AG08396 (cell line): ENCODE measurements around the gene CXCR4.
"Not testable (repeated sequence)": the region's sequence is repeated elsewhere in the genome, so short reads cannot be mapped to it uniquely, and the experiment has no call there.

ENCODE experiments used
- DNase-seq: peaks from one replicate; pipeline ENCODE4 v3.0.0; 2012; ENCODE audit warnings: low spot score, mixed read lengths

Gene CXCR4

DNA sequence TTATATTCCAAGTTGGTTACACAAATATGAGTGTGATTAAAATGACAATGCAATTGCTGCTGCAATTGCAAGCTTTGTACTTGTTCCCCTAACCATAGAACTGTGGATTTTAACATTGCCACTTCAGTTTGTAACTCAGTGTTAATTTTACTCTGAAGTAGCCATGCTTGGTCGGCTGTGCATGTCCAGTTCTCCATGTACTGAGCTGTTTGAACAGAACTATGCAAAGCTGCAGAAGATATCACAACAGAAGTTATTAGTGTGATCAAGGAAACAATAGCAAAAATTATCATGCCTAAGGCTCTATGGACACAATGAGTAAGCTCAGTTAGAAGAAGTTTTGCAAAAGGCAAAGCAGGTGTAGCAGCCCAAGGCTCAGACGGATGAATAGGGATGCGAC, 45.3 kb downstream of the CXCR4 start:
- DNase-seq, result no peak

DNA sequence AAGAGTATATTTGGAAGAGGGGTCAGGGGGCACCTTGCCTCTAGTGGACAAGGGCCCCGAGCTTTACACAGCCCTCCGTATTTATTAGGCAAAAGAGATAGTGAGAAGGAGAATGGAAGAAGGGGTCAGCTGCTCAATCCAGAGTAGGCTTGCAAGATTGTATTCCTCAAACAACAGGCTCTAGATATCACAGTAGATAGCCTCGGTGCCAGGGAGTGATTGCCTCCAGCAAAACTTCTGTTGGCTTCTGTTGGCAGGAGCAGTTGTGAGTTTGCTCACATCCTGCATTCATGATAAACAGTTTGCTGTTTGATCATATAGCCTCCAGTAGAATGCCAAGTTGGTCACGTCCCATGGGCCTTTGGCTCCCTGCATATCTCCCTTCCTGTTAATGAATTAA, 46.1 kb downstream of the CXCR4 start:
- DNase-seq, result not testable (repeated sequence)

DNA sequence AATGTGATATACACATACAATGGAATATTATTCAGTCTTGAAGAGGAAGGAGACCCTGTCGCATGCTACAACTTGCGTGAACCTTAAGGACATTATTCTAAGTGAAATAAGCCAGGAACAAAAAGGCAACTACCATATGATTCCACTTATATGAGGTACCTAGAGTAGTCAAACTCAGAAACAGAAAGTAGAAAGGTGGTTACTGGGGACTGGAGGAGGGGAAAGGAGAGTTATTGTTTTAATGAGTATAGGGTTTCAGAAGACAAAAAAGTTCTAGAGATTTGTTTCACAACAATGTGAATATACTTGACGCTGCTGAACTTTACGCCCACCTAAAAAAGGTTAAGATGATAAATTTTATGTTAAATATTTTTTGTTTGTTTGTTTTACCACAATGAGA, 47.0 kb downstream of the CXCR4 start:
- no peak for DNase-seq

DNA sequence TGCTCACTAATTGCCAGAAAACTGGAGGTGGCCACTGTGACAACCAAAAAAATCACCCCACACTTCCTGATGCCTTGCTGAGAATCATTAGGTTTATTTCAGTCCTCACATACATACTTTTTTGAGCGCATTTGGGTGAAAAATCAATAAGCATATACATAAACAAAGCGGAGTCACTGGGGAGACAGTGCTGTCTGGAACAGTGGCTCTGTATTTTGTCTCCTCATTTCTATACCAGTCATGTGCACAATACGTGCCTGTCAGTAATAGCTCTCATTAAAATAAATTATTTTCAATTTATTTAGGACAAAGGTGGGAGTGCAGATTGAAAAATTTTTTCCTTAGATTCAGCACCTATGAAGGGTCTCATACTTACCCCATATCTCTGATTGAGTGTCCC, 48.2 kb downstream of the CXCR4 start:
- no peak for DNase-seq

DNA sequence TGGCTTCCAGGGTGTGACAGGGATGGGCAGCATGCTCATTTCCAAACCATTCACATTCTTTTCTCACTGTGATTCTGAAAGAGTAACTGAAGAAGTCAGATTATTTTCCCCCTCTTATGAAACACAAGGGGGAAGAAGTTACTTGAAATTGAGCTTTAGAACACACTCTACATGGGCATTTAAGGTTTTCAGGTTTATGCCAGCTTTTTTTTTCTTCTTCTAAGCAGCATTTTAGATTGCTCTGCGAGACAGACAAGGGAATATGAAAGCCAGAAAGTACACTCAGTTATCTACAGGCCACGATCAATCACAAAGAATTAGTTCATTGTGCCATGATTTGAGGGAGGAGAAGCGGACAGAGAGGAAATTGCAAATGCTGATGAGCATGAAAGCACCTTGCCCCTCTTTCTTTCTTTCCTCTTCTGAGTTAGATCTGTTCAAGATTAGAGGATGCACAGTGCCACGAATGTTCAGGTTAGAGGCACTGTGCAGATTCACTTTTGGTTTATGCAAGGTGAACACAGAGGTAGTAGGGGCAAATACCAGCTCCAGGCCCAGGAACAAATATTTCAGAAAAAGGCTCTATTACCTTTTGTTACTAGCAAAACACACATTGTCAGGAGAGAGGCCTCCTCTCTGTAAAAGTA, 49.2 kb downstream of the CXCR4 start:
- no peak for DNase-seq

DNA sequence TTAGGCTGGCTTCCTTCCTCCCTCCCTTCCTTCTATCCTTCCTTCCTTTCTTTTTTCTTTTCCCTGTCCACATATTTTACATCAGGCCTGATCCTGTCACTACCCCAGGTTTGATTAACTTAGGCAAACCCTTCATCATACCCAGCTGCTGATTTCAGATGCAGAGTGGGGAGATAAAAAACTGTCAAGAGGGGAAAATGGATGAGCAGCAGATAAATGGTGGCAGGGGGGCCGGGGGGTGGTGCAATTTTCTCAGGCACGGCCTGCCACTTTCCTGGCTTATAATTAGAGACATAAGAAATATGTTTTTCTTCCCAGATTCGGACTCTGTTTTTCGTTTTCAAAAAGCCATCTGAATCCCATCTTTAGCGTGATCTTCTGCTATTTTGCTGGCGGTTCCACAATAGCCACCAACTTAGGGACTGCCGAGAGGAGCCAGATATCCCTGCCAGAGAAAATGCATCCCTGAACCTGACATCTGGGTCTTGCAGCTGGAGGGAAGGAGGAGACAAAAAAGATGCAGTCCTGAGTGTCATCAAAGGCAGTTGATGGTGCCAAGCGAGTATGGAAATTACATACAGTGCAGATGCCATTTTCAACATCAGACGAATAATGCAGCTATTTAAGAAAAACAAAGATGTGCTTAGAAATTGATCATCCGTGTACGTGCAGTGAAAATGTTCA, 49.9 kb downstream of the CXCR4 start:
- no peak for DNase-seq

DNA sequence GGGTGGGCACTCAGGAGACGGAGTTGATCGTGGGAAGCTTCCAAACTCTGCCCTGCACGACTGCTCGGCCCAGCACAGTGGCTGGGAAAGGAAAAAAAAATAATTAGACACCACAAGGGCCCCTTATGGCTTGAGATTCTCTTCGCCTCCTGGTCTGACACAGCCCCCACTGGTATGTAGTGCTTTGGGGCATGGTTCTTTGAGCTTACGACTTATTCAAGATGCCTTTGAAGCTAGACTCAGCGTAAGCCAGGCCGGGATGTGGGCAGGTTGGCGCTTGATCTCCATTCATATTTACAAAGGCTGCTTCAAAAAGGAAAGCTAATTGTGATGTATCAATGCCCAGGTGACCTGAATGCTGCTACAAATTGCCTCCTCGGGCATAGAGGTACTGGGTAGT, 50.5 kb downstream of the CXCR4 start:
- no peak for DNase-seq

DNA sequence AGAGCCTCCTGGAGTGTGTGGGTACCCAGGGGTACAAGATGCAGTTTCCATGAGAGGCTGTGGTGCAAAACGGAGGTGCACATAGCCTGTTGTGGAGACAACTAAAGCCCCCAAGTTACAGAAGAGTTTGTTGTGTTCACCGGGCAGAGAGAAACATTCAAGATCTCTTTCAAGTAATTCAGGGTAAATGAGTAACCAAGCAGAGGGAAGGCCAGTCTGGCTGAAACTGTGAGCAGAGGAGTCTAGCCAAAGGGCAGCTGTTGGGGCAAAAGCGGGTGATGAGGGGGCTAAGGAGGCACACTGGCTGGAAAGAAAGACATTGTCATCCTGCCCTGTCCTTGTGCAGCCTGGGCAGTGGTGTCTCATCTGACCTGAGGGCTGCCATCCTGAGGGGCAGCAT, 52.0 kb downstream of the CXCR4 start:
- DNase-seq, result no peak

DNA sequence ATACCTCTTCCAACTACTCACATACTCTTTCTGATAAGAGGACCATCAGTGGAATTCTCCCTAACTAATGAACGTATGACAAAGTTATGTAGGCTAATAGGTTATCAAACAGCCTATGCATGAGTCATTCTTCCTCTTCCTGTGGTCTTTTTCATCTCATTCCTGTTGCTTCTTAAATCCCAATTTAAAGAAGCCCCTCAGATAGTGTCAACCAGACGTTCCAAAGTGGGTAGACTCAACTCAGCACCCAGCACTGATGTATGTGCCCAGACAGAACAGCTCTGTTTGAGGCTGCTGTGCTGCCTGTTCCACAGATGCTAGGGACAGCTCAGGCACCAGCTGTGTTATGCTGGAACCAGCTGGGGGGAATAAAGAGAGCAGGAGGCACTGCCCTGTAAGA, 52.6 kb downstream of the CXCR4 start:
- DNase-seq, result no peak
